Upper lobe of left lung (tissue), 4 donors: Measurements from ENCODE around the gene PRICKLE1.

Source experiments
- POLR2AphosphoS5 ChIP-seq, 2 donors: sonication (generic); formaldehyde crosslinking; IDR thresholded peaks; one replicate each; pipeline ENCODE4 v1.5.1; 2017; ENCODE audit warnings: antibody characterized with exemption in 2 of 2
- TF ChIP-seq, protein P1 (sequence below), 6 experiments: fragments of 450-650 bp in 4 of 6; fragments of 200-600 bp in 2 of 6; sonication (generic) in 2 of 6; IDR thresholded peaks; one replicate each; pipeline ENCODE4 v1.5.1; 2016 to 2019; ENCODE audit warnings: antibody characterized with exemption in 6 of 6

DNA sequence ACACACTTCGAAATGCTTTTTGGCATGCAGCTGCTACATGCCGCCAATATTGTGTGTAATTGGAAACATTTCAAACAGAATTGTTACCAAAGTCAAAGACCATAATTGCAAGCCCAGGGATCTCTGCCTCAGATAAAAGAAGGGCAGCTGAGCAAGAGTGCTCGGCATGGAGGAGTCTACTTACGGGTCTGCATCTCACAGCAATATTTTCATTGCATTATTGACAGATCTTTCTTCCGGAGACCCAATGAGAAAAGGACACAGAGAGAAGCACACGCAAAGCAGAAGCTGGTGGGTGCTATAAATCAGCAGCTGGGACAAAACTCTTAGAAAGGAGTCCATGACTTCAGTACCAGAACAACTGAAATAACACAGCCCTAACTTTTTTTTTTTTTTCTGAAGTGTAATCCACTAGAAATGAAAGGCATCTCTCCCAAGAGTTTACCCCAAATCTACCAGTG is 4.9 kb downstream of the PRICKLE1 start:
- TF ChIP-seq, protein P1, sequence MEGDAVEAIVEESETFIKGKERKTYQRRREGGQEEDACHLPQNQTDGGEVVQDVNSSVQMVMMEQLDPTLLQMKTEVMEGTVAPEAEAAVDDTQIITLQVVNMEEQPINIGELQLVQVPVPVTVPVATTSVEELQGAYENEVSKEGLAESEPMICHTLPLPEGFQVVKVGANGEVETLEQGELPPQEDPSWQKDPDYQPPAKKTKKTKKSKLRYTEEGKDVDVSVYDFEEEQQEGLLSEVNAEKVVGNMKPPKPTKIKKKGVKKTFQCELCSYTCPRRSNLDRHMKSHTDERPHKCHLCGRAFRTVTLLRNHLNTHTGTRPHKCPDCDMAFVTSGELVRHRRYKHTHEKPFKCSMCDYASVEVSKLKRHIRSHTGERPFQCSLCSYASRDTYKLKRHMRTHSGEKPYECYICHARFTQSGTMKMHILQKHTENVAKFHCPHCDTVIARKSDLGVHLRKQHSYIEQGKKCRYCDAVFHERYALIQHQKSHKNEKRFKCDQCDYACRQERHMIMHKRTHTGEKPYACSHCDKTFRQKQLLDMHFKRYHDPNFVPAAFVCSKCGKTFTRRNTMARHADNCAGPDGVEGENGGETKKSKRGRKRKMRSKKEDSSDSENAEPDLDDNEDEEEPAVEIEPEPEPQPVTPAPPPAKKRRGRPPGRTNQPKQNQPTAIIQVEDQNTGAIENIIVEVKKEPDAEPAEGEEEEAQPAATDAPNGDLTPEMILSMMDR (IDR thresholded peaks at IDR 0.05): no peak
- TF ChIP-seq POLR2AphosphoS5 (IDR thresholded peaks at IDR 0.05): no peak
